Loucy (cell line): Measurements from ENCODE around the gene DPF3.

Experiments
- H2AFZ ChIP-seq: fragments of 200-600 bp; sonication (generic); 2 replicates; pipeline ENCODE4 v1.6.0; 2016; ENCODE audit warnings: antibody characterized with exemption, mild to moderate bottlenecking, low read length, moderate library complexity
- H3F3A ChIP-seq: fragments of 200-600 bp; 2 replicates; pipeline ENCODE4 v1.6.0; 2016; ENCODE audit warnings: antibody characterized with exemption, low read depth, mild to moderate bottlenecking
- H3K27me3 ChIP-seq: fragments of 200-600 bp; sonication (generic); 2 replicates; pipeline ENCODE4 v1.6.1; 2014; ENCODE audit warnings: low read length, mild to moderate bottlenecking; ENCODE audit not compliant: insufficient read depth, poor library complexity, severe bottlenecking
- H3K36me3 ChIP-seq: fragments of 200-600 bp; sonication (generic); 2 replicates; pipeline ENCODE4 v1.6.1; 2016; ENCODE audit warnings: low read length; ENCODE audit not compliant: insufficient read depth
- H3K4me1 ChIP-seq: fragments of 200-600 bp; sonication (generic); 2 replicates; pipeline ENCODE4 v1.5.1; 2014; ENCODE audit warnings: low read length, mild to moderate bottlenecking; ENCODE audit not compliant: insufficient read depth, poor library complexity, severe bottlenecking
- H3K4me2 ChIP-seq: fragments of 200-600 bp; sonication (generic); 2 replicates; pipeline ENCODE4 v1.6.0; 2014; ENCODE audit warnings: antibody characterized with exemption, low read length, low read depth, mild to moderate bottlenecking; ENCODE audit not compliant: poor library complexity, severe bottlenecking
- H3K4me3 ChIP-seq: fragments of 200-600 bp; sonication (generic); 2 replicates; pipeline ENCODE4 v1.5.1; 2014; ENCODE audit warnings: low read length, mild to moderate bottlenecking, mixed read lengths; ENCODE audit not compliant: poor library complexity, severe bottlenecking
- H3K79me2 ChIP-seq: fragments of 200-600 bp; sonication (generic); 2 replicates; pipeline ENCODE4 v1.6.1; 2014; ENCODE audit warnings: low read length; ENCODE audit not compliant: insufficient read depth
- H3K9ac ChIP-seq: fragments of 200-600 bp; sonication (generic); 2 replicates; pipeline ENCODE4 v1.6.0; 2014; ENCODE audit warnings: mild to moderate bottlenecking, low read depth, low read length, moderate library complexity; ENCODE audit not compliant: poor library complexity, severe bottlenecking
- H3K9me2 ChIP-seq: fragments of 200-600 bp; sonication (generic); replicated peaks from 2 replicates; pipeline ENCODE4 v1.6.1; 2016; ENCODE audit warnings: low read depth, low read length, mixed read lengths
- H3K9me3 ChIP-seq: fragments of 200-600 bp; sonication (generic); 2 replicates; pipeline ENCODE4 v1.6.1; 2014; ENCODE audit warnings: mild to moderate bottlenecking, antibody characterized with exemption, low read length, low read depth; ENCODE audit not compliant: insufficient read depth
- H4K20me1 ChIP-seq: fragments of 200-600 bp; sonication (generic); 2 replicates; pipeline ENCODE4 v1.6.0; 2014; ENCODE audit warnings: antibody characterized with exemption, low read length, mild to moderate bottlenecking; ENCODE audit not compliant: insufficient read depth, poor library complexity, severe bottlenecking
- CTCF ChIP-seq: fragments of 200-600 bp; sonication (generic); conservative IDR thresholded peaks from 2 replicates; pipeline ENCODE4 v1.5.1; 2014; ENCODE audit warnings: mild to moderate bottlenecking, antibody characterized with exemption, low read length
- EZH2phosphoT487 ChIP-seq: fragments of 200-600 bp; IDR thresholded peaks from 2 replicates; pipeline ENCODE4 v1.6.1; 2018; ENCODE audit warnings: antibody characterized with exemption, mild to moderate bottlenecking, moderate library complexity, borderline replicate concordance

Gene DPF3

GRCh38 chr14:72763892-72764291 lies 130.0 kb downstream of the DPF3 start:
- Histone ChIP-seq H3K4me2 (no peak overlapping the region), H3F3A (0 out of 2 replicates have a peak, but pooled peaks cover 2% of the 10 kb centered on the region), H3K9ac (no peak overlapping the region), H3K4me3 (no peak overlapping the region), H4K20me1 (peaks cover 9% of the 10 kb centered on the region), H3K9me2 (no peaks in the 10 kb centered on the region), H2AFZ (no peak overlapping the region), H3K27me3 (peaks cover 7% of the 10 kb centered on the region), H3K4me1 (no peaks in the 10 kb centered on the region), H3K9me3 (peaks cover 45% of the 10 kb centered on the region), H3K79me2 (peaks cover 85% of the 10 kb centered on the region), H3K36me3 (peaks cover 84% of the 10 kb centered on the region)
- TF ChIP-seq EZH2phosphoT487, result no peak
- no peak for TF ChIP-seq CTCF

GRCh38 chr14:72759670-72760069 lies 134.2 kb downstream of the DPF3 start:
- TF ChIP-seq EZH2phosphoT487 (no peak), CTCF (no peak)
- Histone ChIP-seq H2AFZ (no peak overlapping the region), H3K9me3 (peaks cover 33% of the 10 kb centered on the region), H3K9me2 (no peaks in the 10 kb centered on the region), H3K27me3 (peaks cover 7% of the 10 kb centered on the region), H3K36me3 (peaks cover 71% of the 10 kb centered on the region), H3K4me3 (no peak overlapping the region), H4K20me1 (peaks cover 7% of the 10 kb centered on the region), H3K79me2 (peaks cover 83% of the 10 kb centered on the region), H3K4me1 (no peaks in the 10 kb centered on the region), H3F3A (0 out of 2 replicates have a peak, but pooled peaks cover 2% of the 10 kb centered on the region), H3K4me2 (no peak overlapping the region), H3K9ac (no peak overlapping the region)

- H3K4me1 ChIP-seq, result no peaks in the 10 kb centered on the region
- H3K36me3 ChIP-seq, result peaks cover 72% of the 10 kb centered on the region
- peaks cover 7% of the 10 kb centered on the region for H3K27me3 ChIP-seq
- H2AFZ ChIP-seq, result no peak overlapping the region
- no peaks in the 10 kb centered on the region for H3K9me2 ChIP-seq
- H3K4me2 ChIP-seq, result no peak overlapping the region
- no peak for TF ChIP-seq EZH2phosphoT487
- no peak for TF ChIP-seq CTCF
- no peak overlapping the region for H3K4me3 ChIP-seq
- peaks cover 84% of the 10 kb centered on the region for H3K79me2 ChIP-seq
- H3K9ac ChIP-seq, result no peak overlapping the region
- H4K20me1 ChIP-seq, result peaks cover 7% of the 10 kb centered on the region
- H3K9me3 ChIP-seq, result peaks cover 33% of the 10 kb centered on the region
- 0 out of 2 replicates have a peak, but pooled peaks cover 2% of the 10 kb centered on the region for H3F3A ChIP-seq
Observed at GRCh38 chr14:72758993-72759392, 134.9 kb downstream of the DPF3 start.
